Measurements from ENCODE around the gene LAMC3. TPM values are rescaled to one million over a fixed set of nuclear protein-coding genes. Genes with fewer than 3 reads are reported as not detected.
A peak's percentile ranks its signal among the peaks of the same experiment; 100 is the strongest.

The LAMC3 gene
- 2.9 and 3.3 TPM in 2 replicates for total RNA-seq (2014; rRNA removed; shearing (Covaris generic))
- 10.9 and 14.4 TPM in 2 replicates for polyA plus RNA-seq (2015; cell fraction: cytosol; rRNA removed)
- 21.4 and 22.5 TPM in 2 replicates for polyA plus RNA-seq (2015; cell fraction: nucleus; rRNA removed)

GRCh38 chr9:131008909-131009618, at the start of gene LAMC3:
Gene LAMC3 (plus strand): TSS chr9:131009174. CDS start chr9:131009215, 41 bp downstream.
- DNase-seq (ENCODE audit: low read depth, low spot score) = peak; percentile 42

GRCh38 chr9:130959809-130960334, 49.1 kb upstream of the LAMC3 start:
- no peak for DNase-seq (ENCODE audit: low read depth, low spot score)
- in situ Hi-C loops (cut with HindIII; ENCODE audit: low pct_unique_long_range_greater_than_20kb, low sequenced_read_pairs) = no loop called here

More at GRCh38 chr9:131008909-131009618, at the start of gene LAMC3:
- in situ Hi-C loops (cut with HindIII; ENCODE audit: low pct_unique_long_range_greater_than_20kb, low sequenced_read_pairs) = no loop called here

- no peak for DNase-seq (ENCODE audit: low read depth, low spot score)
- in situ Hi-C loops (cut with HindIII; ENCODE audit: low pct_unique_long_range_greater_than_20kb, low sequenced_read_pairs) = no loop called here
Observed at GRCh38 chr9:130960522-130961378, 48.2 kb upstream of the LAMC3 start.

GRCh38 chr9:130961511-130962300, 47.3 kb upstream of the LAMC3 start:
- no peak for DNase-seq (ENCODE audit: low read depth, low spot score)
- in situ Hi-C loops (cut with HindIII; ENCODE audit: low pct_unique_long_range_greater_than_20kb, low sequenced_read_pairs) = no loop called here

- peak; percentile 64 for DNase-seq (ENCODE audit: low read depth, low spot score)
Observed at GRCh38 chr9:130962418-130963316, 46.3 kb upstream of the LAMC3 start.

GRCh38 chr9:130963337-130963908, 45.6 kb upstream of the LAMC3 start:
- DNase-seq (ENCODE audit: low read depth, low spot score) = no peak
- in situ Hi-C loops (cut with HindIII; ENCODE audit: low pct_unique_long_range_greater_than_20kb, low sequenced_read_pairs) = no loop called here

More at GRCh38 chr9:130962418-130963316, 46.3 kb upstream of the LAMC3 start:
- in situ Hi-C loops (cut with HindIII; ENCODE audit: low pct_unique_long_range_greater_than_20kb, low sequenced_read_pairs) = no loop called here

- in situ Hi-C loops (cut with HindIII; ENCODE audit: low pct_unique_long_range_greater_than_20kb, low sequenced_read_pairs) = no loop called here
- DNase-seq (ENCODE audit: low read depth, low spot score) = no peak
Observed at GRCh38 chr9:130963916-130964315, 45.1 kb upstream of the LAMC3 start.

GRCh38 chr9:130965680-130966079, 43.3 kb upstream of the LAMC3 start:
- peak; percentile 14 for DNase-seq (ENCODE audit: low read depth, low spot score)

GRCh38 chr9:130970052-130970451, 38.9 kb upstream of the LAMC3 start:
- no peak for DNase-seq (ENCODE audit: low read depth, low spot score)
- in situ Hi-C loops (cut with HindIII; ENCODE audit: low pct_unique_long_range_greater_than_20kb, low sequenced_read_pairs) = no loop called here

More at GRCh38 chr9:130965680-130966079, 43.3 kb upstream of the LAMC3 start:
- in situ Hi-C loops (cut with HindIII; ENCODE audit: low pct_unique_long_range_greater_than_20kb, low sequenced_read_pairs) = no loop called here

- DNase-seq (ENCODE audit: low read depth, low spot score) = no peak
- in situ Hi-C loops (cut with HindIII; ENCODE audit: low pct_unique_long_range_greater_than_20kb, low sequenced_read_pairs) = no loop called here
Observed at GRCh38 chr9:130970855-130971254, 38.1 kb upstream of the LAMC3 start.

- no peak for DNase-seq (ENCODE audit: low read depth, low spot score)
- in situ Hi-C loops (cut with HindIII; ENCODE audit: low pct_unique_long_range_greater_than_20kb, low sequenced_read_pairs) = no loop called here
Observed at GRCh38 chr9:130971294-130971849, 37.6 kb upstream of the LAMC3 start.

- in situ Hi-C loops (cut with HindIII; ENCODE audit: low pct_unique_long_range_greater_than_20kb, low sequenced_read_pairs) = no loop called here
- DNase-seq (ENCODE audit: low read depth, low spot score) = no peak
Observed at GRCh38 chr9:130972277-130972956, 36.6 kb upstream of the LAMC3 start.

GRCh38 chr9:130972957-130973685, 35.9 kb upstream of the LAMC3 start:
- in situ Hi-C loops (cut with HindIII; ENCODE audit: low pct_unique_long_range_greater_than_20kb, low sequenced_read_pairs) = no loop called here

GRCh38 chr9:130973686-130974281, 35.2 kb upstream of the LAMC3 start:
- in situ Hi-C loops (cut with HindIII; ENCODE audit: low pct_unique_long_range_greater_than_20kb, low sequenced_read_pairs) = no loop called here
- DNase-seq (ENCODE audit: low read depth, low spot score) = no peak

More at GRCh38 chr9:130972957-130973685, 35.9 kb upstream of the LAMC3 start:
- DNase-seq (ENCODE audit: low read depth, low spot score) = no peak
